Nephron progenitor cell (in vitro differentiated cells): ENCODE measurements around the gene PCDHA9.
A peak's percentile ranks its signal among the peaks of the same experiment; 100 is the strongest.
"Not testable (repeated sequence)": the region's sequence is repeated elsewhere in the genome, so short reads cannot be mapped to it uniquely, and the experiment has no call there.

Experiments
- DNase-seq: peaks from one replicate; pipeline ENCODE4 v3.0.0; 2021
- H3K27ac Mint-ChIP-seq: 2 replicates; pipeline ENCODE4 v1.8.0; 2021; ENCODE audit warnings: mild to moderate bottlenecking, moderate library complexity, mixed read lengths
- H3K27me3 Mint-ChIP-seq: 2 replicates; pipeline ENCODE4 v1.8.0; 2021; ENCODE audit warnings: mild to moderate bottlenecking, low read depth, mixed read lengths; ENCODE audit not compliant: poor library complexity
- H3K36me3 Mint-ChIP-seq: 2 replicates; pipeline ENCODE4 v1.8.0; 2021; ENCODE audit warnings: low read depth, mixed read lengths
- H3K4me1 Mint-ChIP-seq: 2 replicates; pipeline ENCODE4 v1.8.0; 2021; ENCODE audit warnings: mixed read lengths
- H3K4me3 Mint-ChIP-seq: 2 replicates; pipeline ENCODE4 v1.8.0; 2021; ENCODE audit warnings: mild to moderate bottlenecking, moderate library complexity, mixed read lengths
- H3K9me3 Mint-ChIP-seq: 2 replicates; pipeline ENCODE4 v1.8.0; 2021; ENCODE audit warnings: mild to moderate bottlenecking, moderate library complexity, mixed read lengths
- CTCF ChIP-seq: fragments of 200-600 bp; sonication (generic); IDR thresholded peaks from 2 replicates; pipeline ENCODE4 v1.5.0; 2021; ENCODE audit warnings: antibody characterized with exemption

Gene PCDHA9

GRCh38 chr5:140835622-140836510 lies 12.3 kb upstream of the PCDHA9 start:
- Mint-ChIP-seq H3K27ac (no peak overlapping the region), H3K36me3 (peaks cover 85% of the 10 kb centered on the region)

GRCh38 chr5:140840978-140841962 lies 6.9 kb upstream of the PCDHA9 start, which contains the start of gene PCDHA8:
TSS of gene PCDHA8 (plus strand) at chr5:140841187. CDS start at chr5:140841322, 135 bp downstream.
- no peak within 1 kb of the TSS for H3K4me3 Mint-ChIP-seq
- peaks cover 76% of the 10 kb centered on the region for H3K36me3 Mint-ChIP-seq
- H3K27me3 Mint-ChIP-seq, result no peaks in the 10 kb centered on the region
- peaks cover 85% of the 10 kb centered on the region for H3K9me3 Mint-ChIP-seq
- DNase-seq, result no peak
- no peaks in the 10 kb centered on the region for H3K4me1 Mint-ChIP-seq
- no peak within 1 kb of the TSS for H3K27ac Mint-ChIP-seq
- no peak for TF ChIP-seq CTCF

More at GRCh38 chr5:140835622-140836510, 12.3 kb upstream of the PCDHA9 start:
- Mint-ChIP-seq H3K9me3 (peaks cover 88% of the 10 kb centered on the region), H3K4me1 (no peaks in the 10 kb centered on the region), H3K4me3 (no peak overlapping the region), H3K27me3 (no peaks in the 10 kb centered on the region)
- no peak for TF ChIP-seq CTCF
- no peak for DNase-seq

GRCh38 chr5:140842798-140843733 lies 5.1 kb upstream of the PCDHA9 start:
- Mint-ChIP-seq H3K9me3 (peaks cover 87% of the 10 kb centered on the region), H3K27ac (no peak overlapping the region), H3K4me1 (no peaks in the 10 kb centered on the region), H3K4me3 (no peak overlapping the region), H3K36me3 (peaks cover 79% of the 10 kb centered on the region), H3K27me3 (no peaks in the 10 kb centered on the region)
- TF ChIP-seq CTCF, result no peak
- no peak for DNase-seq

- Mint-ChIP-seq H3K9me3 (peaks cover 69% of the 10 kb centered on the region), H3K36me3 (peaks cover 66% of the 10 kb centered on the region)
- H3K4me3 Mint-ChIP-seq, H3K27me3 Mint-ChIP-seq, H3K27ac Mint-ChIP-seq, H3K4me1 Mint-ChIP-seq, DNase-seq: not testable (repeated sequence)
Observed at GRCh38 chr5:140849831-140850634, 1.9 kb downstream of the PCDHA9 start.

- peak within 1 kb of the TSS; percentile 84 for H3K4me3 Mint-ChIP-seq
- no peak within 1 kb of the TSS for H3K27ac Mint-ChIP-seq
- H3K9me3 Mint-ChIP-seq, result peaks cover 80% of the 10 kb centered on the region
- H3K4me1 Mint-ChIP-seq, result no peaks in the 10 kb centered on the region
- H3K36me3 Mint-ChIP-seq, result peaks cover 78% of the 10 kb centered on the region
- H3K27me3 Mint-ChIP-seq, result peaks cover 3% of the 10 kb centered on the region
- DNase-seq, result no peak
- peak; percentile 23 for TF ChIP-seq CTCF
Observed at GRCh38 chr5:140855772-140856674, 7.8 kb downstream of the PCDHA9 start, which contains the start of gene PCDHA10. TSS of gene PCDHA10 (plus strand) at chr5:140855897. CDS start at chr5:140856049, 152 bp downstream.
